Body of pancreas (tissue), 4 donors: ENCODE data around the gene CACNG4. TPM values are rescaled to one million over a fixed set of nuclear protein-coding genes. Genes with fewer than 3 reads are reported as not detected.

ENCODE experiments used
- ATAC-seq: fragments of 150-250 bp; one replicate; pipeline ENCODE4 v1.9.1; 2016
- DNase-seq, 4 donors: peaks; one replicate each; pipeline ENCODE4 v3.0.0-alpha.2; 2019
- H3K27ac ChIP-seq, 4 donors: fragments of 200-600 bp; sonication (generic); 1 replicate in 3 of 4; 2 replicates in 1 of 4; pipeline versions ENCODE4 v1.5.1 to v1.6.1; 2016 to 2019; ENCODE audit warnings: mild to moderate bottlenecking in 1 of 4, mixed read lengths in 1 of 4, moderate library complexity in 1 of 4
- H3K27me3 ChIP-seq, 2 donors: fragments of 200-600 bp; sonication (generic); one replicate each; pipeline ENCODE4 v1.6.0; 2016; ENCODE audit warnings: mild to moderate bottlenecking in 1 of 2
- H3K36me3 ChIP-seq, 2 donors: fragments of 200-600 bp; sonication (generic); replicated peaks in 1 of 2; 2 replicates each; pipeline ENCODE4 v1.5.1; 2016; ENCODE audit warnings: low read depth in 2 of 2; ENCODE audit not compliant: insufficient read depth in 1 of 2
- H3K4me1 ChIP-seq: fragments of 200-600 bp; sonication (generic); one replicate; pipeline ENCODE4 v1.6.0; 2016
- H3K4me3 ChIP-seq, 2 donors: fragments of 200-600 bp; sonication (generic); 1 replicate in 1 of 2; 2 replicates in 1 of 2; pipeline ENCODE4 v1.5.1; 2016 to 2019
- H3K9me3 ChIP-seq, 3 donors: fragments of 200-600 bp; sonication (generic); 1 replicate in 2 of 3; 2 replicates in 1 of 3; pipeline ENCODE4 v1.5.1; 2016
- CTCF ChIP-seq, 7 experiments: fragments of 450-650 bp in 4 of 7; fragments of 200-600 bp in 3 of 7; sonication (generic) in 3 of 7; IDR thresholded peaks; one replicate each; pipeline ENCODE4 v1.5.1; 2016 to 2019; ENCODE audit warnings: antibody characterized with exemption in 7 of 7
- POLR2A ChIP-seq, 3 donors: fragments of 450-650 bp; IDR thresholded peaks; one replicate each; pipeline ENCODE4 v1.6.1; 2016; ENCODE audit warnings: antibody characterized with exemption in 3 of 3, mild to moderate bottlenecking in 2 of 3
- WGBS, 2 donors: methylation state at CpG; one replicate each; pipeline ENCODE4 v1.1.5; 2017; 5-methylcytosine and 5-hydroxymethylcytosine counted together
- intact Hi-C: fragments of 100-400 bp; cut with DNase I; formaldehyde crosslinking; loops from one replicate; pipeline ENCODE4 v1.15.1; 2023
- total RNA-seq, 2 donors: library from RNA; depleted of rRNA; stranded (reverse); fragments of >200 nt; gene quantifications; one replicate each; pipeline ENCODE4 v1.1.0, GENCODE V29; 2016

The CACNG4 gene
- total RNA-seq, 2 donors from 2014 or later: 0.26 TPM; not detected in 1

GRCh38 chr17:67024736-67025135 lies 60.2 kb downstream of the CACNG4 start:
- H3K27me3 ChIP-seq: no peaks in the 10 kb centered on the region
- no peak overlapping the region for H3K4me3 ChIP-seq
- DNase-seq (no peak), ATAC-seq (no peak)
- H3K36me3 ChIP-seq: no peaks in the 10 kb centered on the region
- no peaks in the 10 kb centered on the region for H3K4me1 ChIP-seq
- no peaks in the 10 kb centered on the region for H3K9me3 ChIP-seq
- TF ChIP-seq CTCF (IDR thresholded peaks at IDR 0.05) (no peak), POLR2A (IDR thresholded peaks at IDR 0.05) (no peak)
- 95 to 96% methylated on average over 9 to 17 of the region's 17 CpGs for WGBS, 2 donors
- no peak overlapping the region for H3K27ac ChIP-seq
- intact Hi-C loops: no loop called here

GRCh38 chr17:67025216-67025792 lies 60.8 kb downstream of the CACNG4 start:
- no peaks in the 10 kb centered on the region for H3K9me3 ChIP-seq
- no peak overlapping the region for H3K4me3 ChIP-seq
- 70 to 75% methylated on average over 18 to 20 of the region's 20 CpGs for WGBS, 2 donors
- TF ChIP-seq POLR2A (IDR thresholded peaks at IDR 0.05): no peak
- no peak for TF ChIP-seq CTCF (IDR thresholded peaks at IDR 0.05)
- H3K27ac ChIP-seq: no peak overlapping the region
- intact Hi-C loops: no loop called here
- no peak for ATAC-seq
- DNase-seq: peak in 2 of 4 donors; percentile 14 to 32
- H3K36me3 ChIP-seq: no peaks in the 10 kb centered on the region
- H3K27me3 ChIP-seq: no peaks in the 10 kb centered on the region
- H3K4me1 ChIP-seq: no peaks in the 10 kb centered on the region

GRCh38 chr17:67026341-67026740 lies 61.8 kb downstream of the CACNG4 start:
- ATAC-seq (no peak), DNase-seq (no peak)
- no peak for TF ChIP-seq CTCF (IDR thresholded peaks at IDR 0.05)
- no peak for TF ChIP-seq POLR2A (IDR thresholded peaks at IDR 0.05)
- Histone ChIP-seq H3K27me3 (no peaks in the 10 kb centered on the region), H3K4me3 (no peak overlapping the region), H3K4me1 (no peaks in the 10 kb centered on the region), H3K36me3 (no peaks in the 10 kb centered on the region), H3K27ac (no peak overlapping the region), H3K9me3 (no peaks in the 10 kb centered on the region)
- 70 to 78% methylated on average over 2 of the region's 2 CpGs for WGBS, 2 donors
- intact Hi-C loops: no loop called here

GRCh38 chr17:67027031-67027628 lies 62.6 kb downstream of the CACNG4 start:
- ATAC-seq (no peak), DNase-seq (no peak)
- TF ChIP-seq POLR2A (IDR thresholded peaks at IDR 0.05): no peak
- no peak for TF ChIP-seq CTCF (IDR thresholded peaks at IDR 0.05)
- H3K27me3 ChIP-seq: no peaks in the 10 kb centered on the region
- no peaks in the 10 kb centered on the region for H3K9me3 ChIP-seq
- WGBS, 2 donors: 63 to 79% methylated on average over 5 to 12 of the region's 12 CpGs
- H3K4me1 ChIP-seq: no peaks in the 10 kb centered on the region
- H3K36me3 ChIP-seq: no peaks in the 10 kb centered on the region
- no peak overlapping the region for H3K27ac ChIP-seq
- no peak overlapping the region for H3K4me3 ChIP-seq
- intact Hi-C loops: no loop called here

- Histone ChIP-seq H3K27me3 (no peaks in the 10 kb centered on the region), H3K36me3 (no peaks in the 10 kb centered on the region), H3K9me3 (no peaks in the 10 kb centered on the region), H3K4me3 (no peak overlapping the region), H3K4me1 (no peaks in the 10 kb centered on the region), H3K27ac (no peak overlapping the region)
- no peak for DNase-seq
- WGBS, 2 donors: 84 to 88% methylated on average over 21 of the region's 21 CpGs
- no peak for ATAC-seq
- no peak for TF ChIP-seq POLR2A (IDR thresholded peaks at IDR 0.05)
- TF ChIP-seq CTCF (IDR thresholded peaks at IDR 0.05): no peak
- intact Hi-C loops: no loop called here
Measured at GRCh38 chr17:67030641-67031040, 66.1 kb downstream of the CACNG4 start.
